HL-60 (cell line): ENCODE data around the gene UTF1.
"Not testable (repeated sequence)": the region's sequence is repeated elsewhere in the genome, so short reads cannot be mapped to it uniquely, and the experiment has no call there.

Experiments used
- DNase-seq, 2 experiments: peaks; one replicate each; pipeline ENCODE4 v3.0.0-alpha.2; 2010 to 2020; ENCODE audit warnings: low read depth in 1 of 2, low spot score in 1 of 2
- H3K27ac ChIP-seq: fragments of 250-450 bp; sonication (Bioruptor Pico); replicated peaks from 2 replicates; pipeline ENCODE4 v1.5.1; 2020; ENCODE audit warnings: mild to moderate bottlenecking, moderate library complexity
- H3K27me3 ChIP-seq: fragments of 250-450 bp; sonication (Bioruptor Pico); 2 replicates; pipeline ENCODE4 v1.5.1; 2021; ENCODE audit warnings: mild to moderate bottlenecking, moderate library complexity; ENCODE audit not compliant: insufficient read depth, poor library complexity, severe bottlenecking
- H3K4me3 ChIP-seq: replicated peaks from 2 replicates; pipeline ENCODE4 v1.5.1; 2011; ENCODE audit warnings: mild to moderate bottlenecking, control low read depth, low read length; ENCODE audit not compliant: insufficient read depth
- CTCF ChIP-seq: IDR thresholded peaks from one replicate; pipeline ENCODE4 v1.5.1; 2011; ENCODE audit warnings: low read length, control low read depth, inconsistent platforms; ENCODE audit not compliant: insufficient read depth
- GABPA ChIP-seq: IDR thresholded peaks from 2 replicates; pipeline ENCODE4 v1.6.1; 2012; ENCODE audit warnings: low read depth
- POLR2AphosphoS5 ChIP-seq: IDR thresholded peaks from 2 replicates; pipeline ENCODE4 v1.6.1; 2012; ENCODE audit warnings: low read depth
- REST ChIP-seq: IDR thresholded peaks from 2 replicates; pipeline ENCODE4 v1.6.1; 2012; ENCODE audit warnings: low read depth; ENCODE audit not compliant: insufficient replicate concordance
- SPI1 ChIP-seq: IDR thresholded peaks from 2 replicates; pipeline ENCODE4 v1.6.1; 2012; ENCODE audit warnings: low read depth, mild to moderate bottlenecking, borderline replicate concordance

Gene UTF1

GRCh38 chr10:133231244-133231945, 1.4 kb downstream of the UTF1 start:
- Histone ChIP-seq H3K27me3 (peaks cover 28% of the 10 kb centered on the region), H3K27ac (no peak overlapping the region), H3K4me3 (no peak overlapping the region)
- DNase-seq: no peak
- TF ChIP-seq GABPA (no peak), SPI1 (no peak), POLR2AphosphoS5 (no peak), REST (no peak), CTCF (no peak)

- Histone ChIP-seq H3K27me3 (peaks cover 28% of the 10 kb centered on the region), H3K4me3 (no peak overlapping the region), H3K27ac (no peak overlapping the region)
- TF ChIP-seq SPI1: no peak
- TF ChIP-seq GABPA: no peak
- TF ChIP-seq POLR2AphosphoS5: no peak
- TF ChIP-seq REST: no peak
- no peak for DNase-seq
These were observed 2.0 kb downstream of the UTF1 start for GRCh38 chr10:133231946-133232574.

DNA sequence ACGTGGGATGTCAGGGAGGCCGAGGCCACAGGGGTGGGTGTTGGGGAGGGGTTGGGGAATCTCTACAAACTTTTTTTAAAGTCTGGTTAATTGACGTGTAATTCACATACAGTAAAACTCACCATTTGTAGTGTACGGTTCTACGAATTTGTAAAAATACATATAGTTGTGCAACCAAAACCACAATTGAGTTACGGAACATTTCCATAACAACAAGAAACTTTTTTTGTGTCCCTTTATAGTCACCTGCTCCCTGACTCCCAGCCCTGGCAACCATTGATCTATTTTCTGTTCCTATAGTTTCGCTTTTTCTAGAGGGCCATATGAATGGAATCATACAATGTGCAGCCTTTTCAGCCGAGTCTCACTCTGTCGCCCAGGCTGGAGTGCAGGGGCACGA, 4.8 kb downstream of the UTF1 start:
- not testable (repeated sequence) for H3K4me3 ChIP-seq
- Histone ChIP-seq H3K27ac (peak overlapping the region; percentile 66), H3K27me3 (peaks cover 36% of the 10 kb centered on the region)
- DNase-seq: peak in 1 of 2 experiments; percentile 34

GRCh38 chr10:133235265-133235855, 5.3 kb downstream of the UTF1 start:
- H3K27ac ChIP-seq: peak overlapping the region; percentile 66
- peaks cover 39% of the 10 kb centered on the region for H3K27me3 ChIP-seq
- TF ChIP-seq SPI1 (no peak), CTCF (no peak), REST (no peak), POLR2AphosphoS5 (no peak), GABPA (no peak)
- H3K4me3 ChIP-seq: no peak overlapping the region
- DNase-seq: no peak
